H54 (cell line): ENCODE results near the gene HMCES.
"Not testable (repeated sequence)": the region's sequence is repeated elsewhere in the genome, so short reads cannot be mapped to it uniquely, and the experiment has no call there.

Source experiments
- DNase-seq: peaks from one replicate; pipeline ENCODE4 v3.0.0; 2011; ENCODE audit warnings: low spot score, mixed read lengths; ENCODE audit not compliant: insufficient read length
- FAIRE-seq: peaks from 3 replicates; lab custom pipeline; 2011; peaks lifted over from hg19 to GRCh38; lab: Jason Lieb, UNC
- POLR2A ChIP-seq: IDR thresholded peaks from 2 replicates; pipeline ENCODE4 v1.6.1; 2011; ENCODE audit warnings: low read depth, mild to moderate bottlenecking, low read length

The HMCES gene

GRCh38 chr3:129326595-129326994, 47.9 kb downstream of the HMCES start:
- no peak for TF ChIP-seq POLR2A
- DNase-seq (no peak), FAIRE-seq (no peak)

- no peak for TF ChIP-seq POLR2A
- FAIRE-seq (no peak), DNase-seq (no peak)
These were observed 48.8 kb downstream of the HMCES start for GRCh38 chr3:129327510-129327909.

GRCh38 chr3:129329858-129330257, 51.2 kb downstream of the HMCES start:
- no peak for FAIRE-seq
- TF ChIP-seq POLR2A: no peak
- no peak for DNase-seq

GRCh38 chr3:129330409-129330808, 51.7 kb downstream of the HMCES start:
- no peak for DNase-seq
- FAIRE-seq: no peak
- TF ChIP-seq POLR2A: no peak

GRCh38 chr3:129333891-129334290, 55.2 kb downstream of the HMCES start:
- no peak for DNase-seq
- TF ChIP-seq POLR2A: no peak
- no peak for FAIRE-seq

GRCh38 chr3:129336093-129336706, 57.5 kb downstream of the HMCES start:
- no peak for TF ChIP-seq POLR2A
- DNase-seq (no peak), FAIRE-seq (no peak)

GRCh38 chr3:129337719-129338118, 59.0 kb downstream of the HMCES start:
- not testable (repeated sequence) for DNase-seq, FAIRE-seq

- not testable (repeated sequence) for DNase-seq, FAIRE-seq
These were observed 60.5 kb downstream of the HMCES start for GRCh38 chr3:129339186-129339585.

- not testable (repeated sequence) for FAIRE-seq, DNase-seq
These were observed 61.2 kb downstream of the HMCES start for GRCh38 chr3:129339833-129340232.

- DNase-seq: no peak
- no peak for TF ChIP-seq POLR2A
- no peak for FAIRE-seq
These were observed 62.9 kb downstream of the HMCES start for GRCh38 chr3:129341331-129342141.

GRCh38 chr3:129343643-129344360, 65.1 kb downstream of the HMCES start:
- DNase-seq: no peak
- TF ChIP-seq POLR2A: no peak
- no peak for FAIRE-seq

GRCh38 chr3:129344540-129345220, 66.0 kb downstream of the HMCES start:
- DNase-seq (no peak), FAIRE-seq (no peak)
- TF ChIP-seq POLR2A: no peak

- TF ChIP-seq POLR2A: no peak
- no peak for DNase-seq
- no peak for FAIRE-seq
These were observed 66.6 kb downstream of the HMCES start for GRCh38 chr3:129345281-129345680.

- no peak for TF ChIP-seq POLR2A
- no peak for DNase-seq
- FAIRE-seq: no peak
These were observed 67.3 kb downstream of the HMCES start for GRCh38 chr3:129345971-129346370.
